Measurements from ENCODE around the gene ZCCHC24. TPM values are rescaled to one million over a fixed set of nuclear protein-coding genes. Genes with fewer than 3 reads are reported as not detected.

Gene ZCCHC24
- 0.52 and 0.59 TPM in 2 replicates for total RNA-seq

- Mint-ChIP-seq H3K4me1 (ENCODE audit: low read depth) (peaks cover 21% of the 10 kb centered on the region), H3K36me3 (ENCODE audit: low read depth) (no peaks in the 10 kb centered on the region), H3K27ac (peak within 1 kb of the TSS; percentile 68), H3K4me3 (peak within 1 kb of the TSS; percentile 87), H3K27me3 (ENCODE audit: insufficient read depth) (peaks cover 56% of the 10 kb centered on the region), H3K9me3 (no peaks in the 10 kb centered on the region)
- DNase-seq (ENCODE audit: low spot score): peak; percentile 91
- intact Hi-C loops (cut with micrococcal nuclease): loop anchor here (1.0 to 10.0 kb wide), 12 partner anchors 11 to 1418 kb away; partner anchors contain the start of genes ANXA11, POLR3A, TMEM254 and ZMIZ1
These were observed at the start of gene ZCCHC24 for GRCh38 chr10:79445161-79445976. Gene ZCCHC24 (minus strand): TSS chr10:79445624. CDS start chr10:79445440, 184 bp downstream.

- DNase-seq (ENCODE audit: low spot score): no peak
- peaks cover 18% of the 10 kb centered on the region for H3K27me3 Mint-ChIP-seq (ENCODE audit: insufficient read depth)
- no peaks in the 10 kb centered on the region for H3K4me1 Mint-ChIP-seq (ENCODE audit: low read depth)
- H3K27ac Mint-ChIP-seq: no peak overlapping the region
- H3K9me3 Mint-ChIP-seq: no peaks in the 10 kb centered on the region
- H3K36me3 Mint-ChIP-seq (ENCODE audit: low read depth): no peaks in the 10 kb centered on the region
- intact Hi-C loops (cut with micrococcal nuclease): no loop called here
- H3K4me3 Mint-ChIP-seq: no peak overlapping the region
These were observed 48.4 kb upstream of the ZCCHC24 start for GRCh38 chr10:79493806-79494205.

GRCh38 chr10:79492839-79493238 is 47.4 kb upstream of the ZCCHC24 start:
- no peak for DNase-seq (ENCODE audit: low spot score)
- Mint-ChIP-seq H3K36me3 (ENCODE audit: low read depth) (no peaks in the 10 kb centered on the region), H3K27ac (no peak overlapping the region), H3K27me3 (ENCODE audit: insufficient read depth) (peaks cover 13% of the 10 kb centered on the region), H3K4me3 (no peak overlapping the region), H3K9me3 (no peaks in the 10 kb centered on the region), H3K4me1 (ENCODE audit: low read depth) (no peaks in the 10 kb centered on the region)
- intact Hi-C loops (cut with micrococcal nuclease): no loop called here

- Mint-ChIP-seq H3K4me3 (no peak overlapping the region), H3K36me3 (ENCODE audit: low read depth) (no peaks in the 10 kb centered on the region), H3K27ac (no peak overlapping the region), H3K4me1 (ENCODE audit: low read depth) (no peaks in the 10 kb centered on the region), H3K27me3 (ENCODE audit: insufficient read depth) (peaks cover 11% of the 10 kb centered on the region), H3K9me3 (no peaks in the 10 kb centered on the region)
- intact Hi-C loops (cut with micrococcal nuclease): no loop called here
- DNase-seq (ENCODE audit: low spot score): no peak
These were observed 46.8 kb upstream of the ZCCHC24 start for GRCh38 chr10:79492256-79492655.

GRCh38 chr10:79491143-79491835 is 45.9 kb upstream of the ZCCHC24 start:
- Mint-ChIP-seq H3K36me3 (ENCODE audit: low read depth) (no peaks in the 10 kb centered on the region), H3K4me1 (ENCODE audit: low read depth) (no peaks in the 10 kb centered on the region), H3K27ac (no peak overlapping the region), H3K27me3 (ENCODE audit: insufficient read depth) (peaks cover 10% of the 10 kb centered on the region), H3K4me3 (no peak overlapping the region), H3K9me3 (no peaks in the 10 kb centered on the region)
- intact Hi-C loops (cut with micrococcal nuclease): no loop called here
- no peak for DNase-seq (ENCODE audit: low spot score)

GRCh38 chr10:79490400-79491142 is 45.1 kb upstream of the ZCCHC24 start:
- intact Hi-C loops (cut with micrococcal nuclease): no loop called here
- Mint-ChIP-seq H3K27me3 (ENCODE audit: insufficient read depth) (peaks cover 8% of the 10 kb centered on the region), H3K4me3 (no peak overlapping the region), H3K36me3 (ENCODE audit: low read depth) (no peaks in the 10 kb centered on the region), H3K4me1 (ENCODE audit: low read depth) (no peaks in the 10 kb centered on the region), H3K27ac (no peak overlapping the region), H3K9me3 (no peaks in the 10 kb centered on the region)
- no peak for DNase-seq (ENCODE audit: low spot score)

GRCh38 chr10:79488870-79489269 is 43.4 kb upstream of the ZCCHC24 start:
- Mint-ChIP-seq H3K27me3 (ENCODE audit: insufficient read depth) (peaks cover 11% of the 10 kb centered on the region), H3K9me3 (no peaks in the 10 kb centered on the region), H3K4me1 (ENCODE audit: low read depth) (no peaks in the 10 kb centered on the region), H3K4me3 (no peak overlapping the region), H3K27ac (no peak overlapping the region), H3K36me3 (ENCODE audit: low read depth) (no peaks in the 10 kb centered on the region)
- DNase-seq (ENCODE audit: low spot score): no peak
- intact Hi-C loops (cut with micrococcal nuclease): no loop called here

GRCh38 chr10:79488336-79488735 is 42.9 kb upstream of the ZCCHC24 start:
- intact Hi-C loops (cut with micrococcal nuclease): no loop called here
- H3K27me3 Mint-ChIP-seq (ENCODE audit: insufficient read depth): peaks cover 11% of the 10 kb centered on the region
- no peak overlapping the region for H3K27ac Mint-ChIP-seq
- no peak for DNase-seq (ENCODE audit: low spot score)
- no peak overlapping the region for H3K4me3 Mint-ChIP-seq
- no peaks in the 10 kb centered on the region for H3K4me1 Mint-ChIP-seq (ENCODE audit: low read depth)
- no peaks in the 10 kb centered on the region for H3K9me3 Mint-ChIP-seq
- H3K36me3 Mint-ChIP-seq (ENCODE audit: low read depth): no peaks in the 10 kb centered on the region

- no peak overlapping the region for H3K4me3 Mint-ChIP-seq
- intact Hi-C loops (cut with micrococcal nuclease): loop anchor here (1.0 kb wide), 1 partner anchor 113 kb away; no protein-coding TSS in a partner anchor
- H3K36me3 Mint-ChIP-seq (ENCODE audit: low read depth): no peaks in the 10 kb centered on the region
- peaks cover 11% of the 10 kb centered on the region for H3K27me3 Mint-ChIP-seq (ENCODE audit: insufficient read depth)
- no peaks in the 10 kb centered on the region for H3K9me3 Mint-ChIP-seq
- H3K27ac Mint-ChIP-seq: no peak overlapping the region
- DNase-seq (ENCODE audit: low spot score): peak; percentile 15
- H3K4me1 Mint-ChIP-seq (ENCODE audit: low read depth): no peaks in the 10 kb centered on the region
These were observed 42.1 kb upstream of the ZCCHC24 start for GRCh38 chr10:79487296-79488194.

GRCh38 chr10:79484476-79484875 is 39.1 kb upstream of the ZCCHC24 start:
- no peaks in the 10 kb centered on the region for H3K4me1 Mint-ChIP-seq (ENCODE audit: low read depth)
- no peak overlapping the region for H3K27ac Mint-ChIP-seq
- intact Hi-C loops (cut with micrococcal nuclease): no loop called here
- DNase-seq (ENCODE audit: low spot score): no peak
- H3K36me3 Mint-ChIP-seq (ENCODE audit: low read depth): no peaks in the 10 kb centered on the region
- H3K9me3 Mint-ChIP-seq: no peaks in the 10 kb centered on the region
- H3K4me3 Mint-ChIP-seq: no peak overlapping the region
- peaks cover 13% of the 10 kb centered on the region for H3K27me3 Mint-ChIP-seq (ENCODE audit: insufficient read depth)

GRCh38 chr10:79483948-79484347 is 38.5 kb upstream of the ZCCHC24 start:
- no peak overlapping the region for H3K27ac Mint-ChIP-seq
- DNase-seq (ENCODE audit: low spot score): no peak
- H3K9me3 Mint-ChIP-seq: no peaks in the 10 kb centered on the region
- intact Hi-C loops (cut with micrococcal nuclease): no loop called here
- no peak overlapping the region for H3K4me3 Mint-ChIP-seq
- H3K4me1 Mint-ChIP-seq (ENCODE audit: low read depth): no peaks in the 10 kb centered on the region
- H3K27me3 Mint-ChIP-seq (ENCODE audit: insufficient read depth): peaks cover 13% of the 10 kb centered on the region
- H3K36me3 Mint-ChIP-seq (ENCODE audit: low read depth): no peaks in the 10 kb centered on the region

- no peaks in the 10 kb centered on the region for H3K4me1 Mint-ChIP-seq (ENCODE audit: low read depth)
- H3K4me3 Mint-ChIP-seq: no peak overlapping the region
- H3K27ac Mint-ChIP-seq: no peak overlapping the region
- H3K27me3 Mint-ChIP-seq (ENCODE audit: insufficient read depth): peaks cover 15% of the 10 kb centered on the region
- DNase-seq (ENCODE audit: low spot score): no peak
- H3K9me3 Mint-ChIP-seq: no peaks in the 10 kb centered on the region
- intact Hi-C loops (cut with micrococcal nuclease): no loop called here
- no peaks in the 10 kb centered on the region for H3K36me3 Mint-ChIP-seq (ENCODE audit: low read depth)
These were observed 37.9 kb upstream of the ZCCHC24 start for GRCh38 chr10:79483299-79483698.

All from activated T-helper 1 cell treated with anti-CD3 and anti-CD28 coated beads, Interleukin-12 subunit alpha, Interleukin-12 subunit beta, Interleukin-2, Interleukin-4 antibody, amounts not matched to agents 30 ng/mL and 10 ng/mL and 1 ng/mL, durations not matched to agents 14 hours and 24 hours and 36 hours (primary cell).